Fibroblast of lung (primary cell): ENCODE results near the gene NAP1L1. TPM values are rescaled to one million over a fixed set of nuclear protein-coding genes. Genes with fewer than 3 reads are reported as not detected.

Experiments
- DNase-seq, 2 donors: peaks; one replicate each; pipeline versions ENCODE4 v3.0.0 to v3.0.0-alpha.2; 2010; ENCODE audit warnings: low read depth in 2 of 2
- H2AFZ ChIP-seq: 2 replicates; pipeline ENCODE4 v1.5.1; 2012; ENCODE audit warnings: low read length, control low read depth, inconsistent platforms
- H3K27ac ChIP-seq: 2 replicates; pipeline ENCODE4 v1.5.1; 2011; ENCODE audit warnings: low read length, control low read depth; ENCODE audit not compliant: insufficient read depth
- H3K27me3 ChIP-seq: 2 replicates; pipeline ENCODE4 v1.5.1; 2011; ENCODE audit warnings: mild to moderate bottlenecking, low read length; ENCODE audit not compliant: control insufficient read depth, insufficient read depth
- H3K36me3 ChIP-seq: 2 replicates; pipeline ENCODE4 v1.5.1; 2011; ENCODE audit warnings: low read length; ENCODE audit not compliant: control insufficient read depth, insufficient read depth
- H3K4me1 ChIP-seq: 2 replicates; pipeline ENCODE4 v1.5.1; 2011; ENCODE audit warnings: low read length; ENCODE audit not compliant: control insufficient read depth, insufficient read depth; ENCODE audit errors: extremely low read depth
- H3K4me2 ChIP-seq: 2 replicates; pipeline ENCODE4 v1.5.1; 2011; ENCODE audit warnings: low read length, control low read depth; ENCODE audit not compliant: insufficient read depth; ENCODE audit errors: extremely low read depth
- H3K4me3 ChIP-seq, 4 experiments: fragments of 200-600 bp in 1 of 4; sonication (generic) in 1 of 4; replicated peaks in 1 of 4; 2 replicates each; pipeline ENCODE4 v1.5.1; 2011 to 2016; ENCODE audit warnings: low read length in 4 of 4, low read depth in 3 of 4, mild to moderate bottlenecking in 3 of 4, control low read depth in 2 of 4, inconsistent platforms in 1 of 4, mixed read lengths in 1 of 4; ENCODE audit not compliant: insufficient read depth in 1 of 4; ENCODE audit errors: control extremely low read depth in 1 of 4
- H3K79me2 ChIP-seq: 2 replicates; pipeline ENCODE4 v1.5.1; 2012; ENCODE audit warnings: mild to moderate bottlenecking, low read length, inconsistent platforms; ENCODE audit not compliant: control insufficient read depth, insufficient read depth
- H3K9ac ChIP-seq: 2 replicates; pipeline ENCODE4 v1.5.1; 2011; ENCODE audit warnings: mild to moderate bottlenecking, low read length, control low read depth; ENCODE audit not compliant: insufficient read depth
- H3K9me3 ChIP-seq: 2 replicates; pipeline ENCODE4 v1.5.1; 2012; ENCODE audit warnings: low read depth, low read length; ENCODE audit not compliant: control insufficient read depth, insufficient read depth
- H4K20me1 ChIP-seq: 2 replicates; pipeline ENCODE4 v1.5.1; 2011; ENCODE audit warnings: low read length; ENCODE audit not compliant: control insufficient read depth, insufficient read depth; ENCODE audit errors: extremely low read depth
- CTCF ChIP-seq, 2 donors: IDR thresholded peaks in 1 of 2; conservative IDR thresholded peaks in 1 of 2; 1 replicate in 1 of 2; 2 replicates in 1 of 2; pipeline ENCODE4 v1.5.1; 2011 to 2012; ENCODE audit warnings: low read length in 2 of 2, control low read depth in 1 of 2, inconsistent platforms in 1 of 2, low read depth in 1 of 2, mild to moderate bottlenecking in 1 of 2
- EZH2 ChIP-seq: IDR thresholded peaks from 2 replicates; pipeline ENCODE4 v1.5.1; 2012; ENCODE audit warnings: low read length, control low read depth, mild to moderate bottlenecking; ENCODE audit errors: missing control alignments
- polyA plus RNA-seq, 2 donors: library from polyadenylated mRNA; depleted of rRNA in 1 of 2; stranded (reverse) in 1 of 2; unstranded in 1 of 2; fragments of >200 nt; gene quantifications; 2 replicates each; pipeline ENCODE4 v1.2.1, GENCODE V29; 2011 to 2012; ENCODE audit warnings: missing spikeins in 1 of 2
- total RNA-seq: library from RNA; depleted of rRNA; stranded (reverse); fragments of >200 nt; gene quantifications from 2 replicates; pipeline ENCODE4 v1.2.1, GENCODE V29; 2014

NAP1L1 gene
- total and polyA plus RNA-seq, 2 donors (not counting 1 experiment from before 2014, with no cell fraction given), result 275 to 695 TPM

DNA sequence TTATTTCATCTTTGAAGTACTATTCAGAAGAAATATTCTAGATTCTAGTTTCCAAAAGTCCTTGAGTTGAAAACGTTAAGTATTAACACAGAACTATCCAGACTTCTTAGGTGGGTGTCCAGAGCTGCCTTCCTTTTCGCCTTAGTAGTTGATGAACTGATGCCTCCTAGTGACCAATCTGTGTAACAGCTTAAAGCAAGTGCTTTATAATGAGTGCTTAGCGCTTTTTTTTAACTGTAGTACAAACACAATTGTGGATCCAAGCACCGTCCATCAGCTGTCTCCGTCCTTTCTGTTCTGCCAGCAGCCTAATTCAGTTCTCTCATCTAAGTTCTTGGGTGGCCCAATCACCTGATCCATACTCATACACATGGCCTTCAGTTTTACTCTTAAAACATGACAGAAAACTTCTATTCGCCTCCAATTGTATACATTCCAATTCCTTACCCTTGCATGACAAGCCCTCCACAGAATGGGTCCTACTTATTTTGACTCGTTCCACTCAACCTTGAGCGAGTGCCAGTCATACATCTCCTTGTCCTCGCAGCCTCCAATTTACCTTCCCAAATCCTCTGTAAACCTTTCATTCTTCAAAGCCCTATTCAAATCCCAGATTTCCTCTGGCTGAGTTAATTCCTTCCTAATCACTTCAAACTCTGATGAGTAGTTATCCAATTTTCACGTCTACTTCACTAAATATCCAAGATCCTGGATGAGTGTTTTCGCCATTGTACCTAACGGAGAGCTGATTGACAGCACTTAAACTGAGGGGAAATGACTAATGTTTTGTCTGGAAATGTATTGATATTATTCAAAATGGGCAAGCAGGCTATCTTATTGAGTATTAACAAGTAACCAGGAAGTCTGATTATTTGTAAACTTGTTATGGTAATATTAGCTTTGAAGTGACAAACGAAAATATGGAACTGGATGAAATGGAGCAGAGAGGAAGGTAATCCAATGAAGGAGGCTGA lies 47.1 kb downstream of the NAP1L1 start:
- Histone ChIP-seq H3K4me1 (peaks cover 13% of the 10 kb centered on the region), H3K4me3 (no peak overlapping the region)

GRCh38 chr12:76035045-76035444 lies 49.4 kb downstream of the NAP1L1 start:
- TF ChIP-seq EZH2 (no peak), CTCF (conservative IDR thresholded peaks at IDR 0.05 in 1 of 2, IDR thresholded peaks at IDR 0.05 in 1 of 2; ENCODE audit: low read depth in 1 of 2, low read length in 2 of 2) (no peak)
- peaks cover 13% of the 10 kb centered on the region for H3K4me1 ChIP-seq
- no peak overlapping the region for H3K4me2 ChIP-seq
- H3K27ac ChIP-seq, result peak overlapping the region; percentile 5
- H3K9me3 ChIP-seq, result no peaks in the 10 kb centered on the region
- no peak overlapping the region for H3K9ac ChIP-seq
- H2AFZ ChIP-seq, result no peak overlapping the region
- H3K27me3 ChIP-seq, result no peaks in the 10 kb centered on the region
- H4K20me1 ChIP-seq, result no peaks in the 10 kb centered on the region
- no peak for DNase-seq
- H3K79me2 ChIP-seq, result peaks cover 49% of the 10 kb centered on the region
- peaks cover under 1% of the 10 kb centered on the region for H3K36me3 ChIP-seq
- H3K4me3 ChIP-seq, result no peak overlapping the region

More for the DNA sequence above, 47.1 kb downstream of the NAP1L1 start:
- Histone ChIP-seq H3K27me3 (no peaks in the 10 kb centered on the region), H3K36me3 (peaks cover 1% of the 10 kb centered on the region), H4K20me1 (no peaks in the 10 kb centered on the region), H3K79me2 (peaks cover 28% of the 10 kb centered on the region), H3K9ac (no peak overlapping the region), H3K27ac (peak overlapping the region; percentile 10), H3K9me3 (no peaks in the 10 kb centered on the region), H3K4me2 (no peak overlapping the region), H2AFZ (no peak overlapping the region)
- no peak for TF ChIP-seq EZH2
- peak; percentile 75 to 80 for TF ChIP-seq CTCF (conservative IDR thresholded peaks at IDR 0.05 in 1 of 2, IDR thresholded peaks at IDR 0.05 in 1 of 2; ENCODE audit: low read depth in 1 of 2, low read length in 2 of 2)
- DNase-seq, result peak; percentile 80 to 93
